Measurements from ENCODE around the gene GDF7. TPM values are rescaled to one million over a fixed set of nuclear protein-coding genes. Genes with fewer than 3 reads are reported as not detected.

GDF7 gene
- polyA plus RNA-seq, 1 donor (not counting 4 experiments of a cell fraction or from before 2014, with no cell fraction given) = not detected

GRCh38 chr2:20620696-20621365 lies 46.1 kb upstream of the GDF7 start:
- Histone ChIP-seq H2AFZ (ENCODE audit: control insufficient read depth, low read length) (no peak overlapping the region), H3K4me2 (ENCODE audit: control insufficient read depth, extremely low read depth, insufficient read depth, low read depth, low read length) (no peak overlapping the region), H3K4me1 (ENCODE audit: control insufficient read depth, extremely low read depth, insufficient read depth, low read length) (peaks cover 13% of the 10 kb centered on the region), H4K20me1 (ENCODE audit: control insufficient read depth, extremely low read depth, insufficient read depth, low read length) (no peaks in the 10 kb centered on the region), H3K9me1 (ENCODE audit: control insufficient read depth, extremely low read depth, insufficient read depth, low read length) (no peaks in the 10 kb centered on the region), H3K79me2 (ENCODE audit: control insufficient read depth, insufficient read depth, low read length) (no peaks in the 10 kb centered on the region), H3K9ac (ENCODE audit: control insufficient read depth, extremely low read depth, insufficient read depth, low read length) (no peak overlapping the region), H3K27ac (ENCODE audit: control insufficient read depth, insufficient read depth, low read length) (no peak overlapping the region), H3K9me3 (ENCODE audit: control insufficient read depth, low read depth, low read length) (no peaks in the 10 kb centered on the region), H3K27me3 (ENCODE audit: control insufficient read depth, extremely low read depth, insufficient read depth, low read length) (no peaks in the 10 kb centered on the region), H3K4me3 (ENCODE audit: control insufficient read depth in 2 of 3, extremely low read depth in 1 of 3, insufficient read depth in 2 of 3, low read depth in 1 of 3, low read length in 3 of 3) (no peak overlapping the region), H3K36me3 (ENCODE audit: control insufficient read depth in 2 of 2, extremely low read depth in 1 of 2, insufficient read depth in 2 of 2, low read length in 2 of 2) (peaks cover 7 to 26% of the 10 kb centered on the region in 2 experiments)
- dilution Hi-C loops (cut with MboI; ENCODE audit: extremely low pct_ligation_motif_present, low sequenced_read_pairs) = no loop called here
- no peak for TF ChIP-seq EZH2 (IDR thresholded peaks at IDR 0.05; ENCODE audit: low read length)
- TF ChIP-seq CTCF (optimal IDR thresholded peaks at IDR 0.05 in 1 of 3, IDR thresholded peaks at IDR 0.05 in 1 of 3, conservative IDR thresholded peaks at IDR 0.05 in 1 of 3; ENCODE audit: extremely low read depth in 1 of 3, insufficient read depth in 2 of 3, low read length in 3 of 3) = no peak
- no peak for FAIRE-seq
- DNase-seq (ENCODE audit: low read depth, low spot score) = no peak

GRCh38 chr2:20621366-20622295 lies 45.3 kb upstream of the GDF7 start:
- peaks cover 13% of the 10 kb centered on the region for H3K4me1 ChIP-seq (ENCODE audit: control insufficient read depth, extremely low read depth, insufficient read depth, low read length)
- H3K4me2 ChIP-seq (ENCODE audit: control insufficient read depth, extremely low read depth, insufficient read depth, low read depth, low read length) = no peak overlapping the region
- no peaks in the 10 kb centered on the region for H3K9me1 ChIP-seq (ENCODE audit: control insufficient read depth, extremely low read depth, insufficient read depth, low read length)
- H3K36me3 ChIP-seq (ENCODE audit: control insufficient read depth in 2 of 2, extremely low read depth in 1 of 2, insufficient read depth in 2 of 2, low read length in 2 of 2) = peaks cover 7 to 29% of the 10 kb centered on the region in 2 experiments
- no peak overlapping the region for H3K27ac ChIP-seq (ENCODE audit: control insufficient read depth, insufficient read depth, low read length)
- TF ChIP-seq EZH2 (IDR thresholded peaks at IDR 0.05; ENCODE audit: low read length) (no peak), CTCF (optimal IDR thresholded peaks at IDR 0.05 in 1 of 3, IDR thresholded peaks at IDR 0.05 in 1 of 3, conservative IDR thresholded peaks at IDR 0.05 in 1 of 3; ENCODE audit: extremely low read depth in 1 of 3, insufficient read depth in 2 of 3, low read length in 3 of 3) (no peak)
- no peaks in the 10 kb centered on the region for H3K9me3 ChIP-seq (ENCODE audit: control insufficient read depth, low read depth, low read length)
- FAIRE-seq = no peak
- H3K4me3 ChIP-seq (ENCODE audit: control insufficient read depth in 2 of 3, extremely low read depth in 1 of 3, insufficient read depth in 2 of 3, low read depth in 1 of 3, low read length in 3 of 3) = no peak overlapping the region
- no peak for DNase-seq (ENCODE audit: low read depth, low spot score)
- no peaks in the 10 kb centered on the region for H4K20me1 ChIP-seq (ENCODE audit: control insufficient read depth, extremely low read depth, insufficient read depth, low read length)
- dilution Hi-C loops (cut with MboI; ENCODE audit: extremely low pct_ligation_motif_present, low sequenced_read_pairs) = no loop called here
- no peak overlapping the region for H3K9ac ChIP-seq (ENCODE audit: control insufficient read depth, extremely low read depth, insufficient read depth, low read length)
- H3K27me3 ChIP-seq (ENCODE audit: control insufficient read depth, extremely low read depth, insufficient read depth, low read length) = no peaks in the 10 kb centered on the region
- H2AFZ ChIP-seq (ENCODE audit: control insufficient read depth, low read length) = no peak overlapping the region
- H3K79me2 ChIP-seq (ENCODE audit: control insufficient read depth, insufficient read depth, low read length) = no peaks in the 10 kb centered on the region
